HEK293T (cell line): ENCODE results near the gene CAMK1G.

ENCODE experiments used
- ARNT ChIP-seq: fragments of 450-650 bp; IDR thresholded peaks from 2 replicates; pipeline ENCODE4 v1.6.1; 2017; ENCODE audit warnings: mild to moderate bottlenecking
- BHLHE40 ChIP-seq: fragments of 450-650 bp; IDR thresholded peaks from 2 replicates; pipeline ENCODE4 v1.6.1; 2016; ENCODE audit warnings: mild to moderate bottlenecking, moderate library complexity, borderline replicate concordance
- ELF4 ChIP-seq: fragments of 450-650 bp; IDR thresholded peaks from 2 replicates; pipeline ENCODE4 v1.6.1; 2017; ENCODE audit warnings: antibody characterized with exemption
- FOXA1 ChIP-seq: fragments of 450-650 bp; IDR thresholded peaks from 2 replicates; pipeline ENCODE4 v1.6.1; 2016; ENCODE audit warnings: mild to moderate bottlenecking
- FOXM1 ChIP-seq: fragments of 450-650 bp; IDR thresholded peaks from 2 replicates; pipeline ENCODE4 v1.6.1; 2017; ENCODE audit warnings: mild to moderate bottlenecking, borderline replicate concordance
- HDGF ChIP-seq: fragments of 450-650 bp; IDR thresholded peaks from 2 replicates; pipeline ENCODE4 v1.6.1; 2017; ENCODE audit warnings: antibody characterized with exemption, borderline replicate concordance
- LEF1 ChIP-seq: fragments of 450-650 bp; IDR thresholded peaks from 2 replicates; pipeline ENCODE4 v1.6.1; 2017; ENCODE audit warnings: mild to moderate bottlenecking, borderline replicate concordance
- PKNOX1 ChIP-seq: fragments of 450-650 bp; IDR thresholded peaks from 2 replicates; pipeline ENCODE4 v1.6.1; 2016
- SP1 ChIP-seq: fragments of 450-650 bp; IDR thresholded peaks from 2 replicates; pipeline ENCODE4 v1.6.1; 2017
- SUZ12 ChIP-seq: fragments of 450-650 bp; IDR thresholded peaks from 2 replicates; pipeline ENCODE4 v1.6.1; 2016; ENCODE audit warnings: mild to moderate bottlenecking
- TARDBP ChIP-seq: fragments of 450-650 bp; IDR thresholded peaks from 2 replicates; pipeline ENCODE4 v1.6.1; 2016
- ZNF384 ChIP-seq: fragments of 450-650 bp; IDR thresholded peaks from 2 replicates; pipeline ENCODE4 v1.6.1; 2016

DNA sequence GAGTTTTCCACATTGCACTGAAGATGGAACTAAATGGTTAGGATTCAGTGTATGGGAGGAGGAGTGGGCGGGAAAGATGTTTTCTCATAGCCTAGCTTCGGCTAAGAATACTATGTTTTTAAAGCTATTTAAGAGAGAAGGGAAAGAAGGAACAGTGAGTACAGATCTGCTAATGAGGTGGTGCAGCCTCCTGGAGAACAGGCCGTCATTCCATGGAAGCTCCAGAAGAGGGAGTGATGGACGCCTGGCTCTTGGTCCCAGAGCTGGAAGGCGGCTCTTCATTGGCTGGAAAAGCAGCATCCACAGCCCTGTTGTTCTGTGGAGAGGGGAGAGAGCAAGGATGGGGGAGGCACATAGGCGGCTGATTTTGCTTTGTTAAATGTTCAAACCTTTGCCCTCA lies 6.9 kb downstream of the CAMK1G start:
- TF ChIP-seq FOXM1, result no peak
- no peak for TF ChIP-seq BHLHE40
- no peak for TF ChIP-seq LEF1
- TF ChIP-seq PKNOX1, result 0 out of 2 replicates have a peak, but pooled peaks have one; percentile 22
- TF ChIP-seq HDGF, result no peak
- no peak for TF ChIP-seq TARDBP
- TF ChIP-seq SP1, result no peak
- TF ChIP-seq SUZ12, result no peak
- no peak for TF ChIP-seq ELF4
- no peak for TF ChIP-seq ZNF384
- TF ChIP-seq ARNT, result no peak
- TF ChIP-seq FOXA1, result no peak
